IMR-90 (cell line): Measurements from ENCODE around the gene CLEC3B.

Source experiments
- FOS ChIP-seq: fragments of 150-350 bp; IDR thresholded peaks from 2 replicates; pipeline ENCODE4 v1.6.1; 2016; ENCODE audit warnings: low read depth, low read length
- POLR2A ChIP-seq: IDR thresholded peaks from 2 replicates; pipeline ENCODE4 v1.6.1; 2012; ENCODE audit warnings: mild to moderate bottlenecking, low read depth, low read length
- RAD21 ChIP-seq: IDR thresholded peaks from 2 replicates; pipeline ENCODE4 v1.6.1; 2012; ENCODE audit warnings: low read length, improper control_type of control experiment
- TF ChIP-seq, protein P1 (sequence below): conservative IDR thresholded peaks from 2 replicates; pipeline ENCODE4 v1.5.1; 2012; ENCODE audit warnings: mild to moderate bottlenecking, low read depth, low read length, improper control_type of control experiment

DNA sequence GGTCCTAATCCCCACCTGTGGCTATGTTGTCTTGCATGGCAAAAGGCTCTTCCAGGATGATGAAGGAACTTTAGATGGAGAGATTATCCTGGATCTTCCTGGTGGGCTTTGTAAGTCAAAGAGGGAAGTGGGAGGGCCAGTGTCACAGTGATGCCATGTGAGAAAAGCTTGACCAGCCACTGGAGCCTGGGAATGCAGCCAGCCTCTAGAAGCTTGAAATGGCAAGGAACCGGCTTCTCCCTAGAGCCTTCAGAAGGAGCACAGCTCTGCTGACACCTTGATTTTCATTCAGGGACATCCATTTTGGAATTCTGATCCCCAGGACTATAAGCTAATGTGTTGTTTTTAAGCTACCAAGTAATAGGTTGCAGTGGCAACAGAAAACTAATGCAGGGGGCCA is 58.3 kb downstream of the CLEC3B start:
- TF ChIP-seq RAD21 (no peak), POLR2A (no peak), FOS (no peak)
- TF ChIP-seq, protein P1, sequence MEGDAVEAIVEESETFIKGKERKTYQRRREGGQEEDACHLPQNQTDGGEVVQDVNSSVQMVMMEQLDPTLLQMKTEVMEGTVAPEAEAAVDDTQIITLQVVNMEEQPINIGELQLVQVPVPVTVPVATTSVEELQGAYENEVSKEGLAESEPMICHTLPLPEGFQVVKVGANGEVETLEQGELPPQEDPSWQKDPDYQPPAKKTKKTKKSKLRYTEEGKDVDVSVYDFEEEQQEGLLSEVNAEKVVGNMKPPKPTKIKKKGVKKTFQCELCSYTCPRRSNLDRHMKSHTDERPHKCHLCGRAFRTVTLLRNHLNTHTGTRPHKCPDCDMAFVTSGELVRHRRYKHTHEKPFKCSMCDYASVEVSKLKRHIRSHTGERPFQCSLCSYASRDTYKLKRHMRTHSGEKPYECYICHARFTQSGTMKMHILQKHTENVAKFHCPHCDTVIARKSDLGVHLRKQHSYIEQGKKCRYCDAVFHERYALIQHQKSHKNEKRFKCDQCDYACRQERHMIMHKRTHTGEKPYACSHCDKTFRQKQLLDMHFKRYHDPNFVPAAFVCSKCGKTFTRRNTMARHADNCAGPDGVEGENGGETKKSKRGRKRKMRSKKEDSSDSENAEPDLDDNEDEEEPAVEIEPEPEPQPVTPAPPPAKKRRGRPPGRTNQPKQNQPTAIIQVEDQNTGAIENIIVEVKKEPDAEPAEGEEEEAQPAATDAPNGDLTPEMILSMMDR, result no peak
